Spinal cord (tissue), 10 donors: ENCODE data around the gene KRT6C. TPM values are rescaled to one million over a fixed set of nuclear protein-coding genes. Genes with fewer than 3 reads are reported as not detected.

Experiments used
- DNase-seq, 6 donors: peaks; one replicate each; pipeline versions ENCODE4 v3.0.0 to v3.0.0-alpha.2; 2013 to 2015; ENCODE audit warnings: low spot score in 6 of 6, low read depth in 4 of 6
- H3K27ac ChIP-seq: one replicate; pipeline ENCODE4 v1.5.1; 2013; ENCODE audit warnings: low read depth, low read length, control low read depth
- H3K27me3 ChIP-seq: one replicate; pipeline ENCODE4 v1.6.1; 2013; ENCODE audit warnings: low read length; ENCODE audit not compliant: control insufficient read depth, insufficient read depth
- H3K36me3 ChIP-seq: one replicate; pipeline ENCODE4 v1.6.1; 2013; ENCODE audit warnings: low read length; ENCODE audit not compliant: control insufficient read depth, insufficient read depth
- H3K4me1 ChIP-seq: one replicate; pipeline ENCODE4 v1.6.1; 2013; ENCODE audit warnings: low read length; ENCODE audit not compliant: control insufficient read depth, insufficient read depth
- H3K4me3 ChIP-seq: one replicate; pipeline ENCODE4 v1.5.1; 2013; ENCODE audit warnings: low read depth, low read length, control low read depth
- H3K9me3 ChIP-seq: one replicate; pipeline ENCODE4 v1.6.1; 2013; ENCODE audit warnings: low read length; ENCODE audit not compliant: control insufficient read depth, insufficient read depth
- WGBS: methylation state at CpG from one replicate; pipeline ENCODE4 v1.1.5; 2013; ENCODE audit warnings: missing lambda C conversion rate; ENCODE audit not compliant: insufficient coverage; 5-methylcytosine and 5-hydroxymethylcytosine counted together
- polyA plus RNA-seq, 2 donors: library from polyadenylated mRNA; unstranded; fragments of 120-200 nt; gene quantifications; one replicate each; pipeline ENCODE4 v1.2.1, GENCODE V29; 2013; ENCODE audit not compliant: insufficient read length in 2 of 2
- total RNA-seq, 2 donors: library from RNA; depleted of rRNA in 1 of 2; stranded (reverse); fragments of 120-200 nt in 1 of 2; fragments of >200 nt in 1 of 2; gene quantifications; one replicate each; pipeline versions ENCODE4 v1.2.3 to v1.2.4, GENCODE V29; 2013 to 2014
- donor health status: healthy.

KRT6C gene
- total and polyA plus RNA-seq, 4 donors = not detected

- Histone ChIP-seq H3K4me3 (no peak overlapping the region), H3K27me3 (no peaks in the 10 kb centered on the region), H3K4me1 (peaks cover 9% of the 10 kb centered on the region), H3K27ac (no peak overlapping the region), H3K36me3 (no peaks in the 10 kb centered on the region), H3K9me3 (no peaks in the 10 kb centered on the region)
- no peak for DNase-seq
- 97% methylated on average over 6 of the region's 14 CpGs for WGBS
These were observed 43.6 kb upstream of the KRT6C start for GRCh38 chr12:52517005-52517835.

GRCh38 chr12:52515927-52516831 is 42.6 kb upstream of the KRT6C start:
- WGBS = 95% methylated on average over 13 of the region's 15 CpGs
- no peaks in the 10 kb centered on the region for H3K9me3 ChIP-seq
- H3K27me3 ChIP-seq = no peaks in the 10 kb centered on the region
- H3K36me3 ChIP-seq = no peaks in the 10 kb centered on the region
- H3K4me1 ChIP-seq = peaks cover 3% of the 10 kb centered on the region
- H3K4me3 ChIP-seq = no peak overlapping the region
- DNase-seq = no peak
- H3K27ac ChIP-seq = no peak overlapping the region

GRCh38 chr12:52515319-52515646 is 41.7 kb upstream of the KRT6C start:
- Histone ChIP-seq H3K36me3 (no peaks in the 10 kb centered on the region), H3K27me3 (no peaks in the 10 kb centered on the region), H3K9me3 (no peaks in the 10 kb centered on the region), H3K4me3 (no peak overlapping the region), H3K4me1 (peaks cover 3% of the 10 kb centered on the region), H3K27ac (no peak overlapping the region)
- 86% methylated on average over 1 of the region's 1 CpG for WGBS
- DNase-seq = no peak

- no peak overlapping the region for H3K27ac ChIP-seq
- H3K4me3 ChIP-seq = no peak overlapping the region
- H3K9me3 ChIP-seq = no peaks in the 10 kb centered on the region
- 94% methylated on average over 13 of the region's 14 CpGs for WGBS
- no peaks in the 10 kb centered on the region for H3K27me3 ChIP-seq
- DNase-seq = no peak
- H3K36me3 ChIP-seq = no peaks in the 10 kb centered on the region
- H3K4me1 ChIP-seq = peaks cover 3% of the 10 kb centered on the region
These were observed 41.1 kb upstream of the KRT6C start for GRCh38 chr12:52514471-52515318.

GRCh38 chr12:52513736-52514135 is 40.1 kb upstream of the KRT6C start:
- Histone ChIP-seq H3K9me3 (no peaks in the 10 kb centered on the region), H3K4me3 (no peak overlapping the region), H3K36me3 (no peaks in the 10 kb centered on the region), H3K27me3 (no peaks in the 10 kb centered on the region), H3K4me1 (no peaks in the 10 kb centered on the region), H3K27ac (no peak overlapping the region)
- no peak for DNase-seq
- WGBS = 96% methylated on average over 5 of the region's 6 CpGs

- H3K27me3 ChIP-seq = no peaks in the 10 kb centered on the region
- 75% methylated on average over 5 of the region's 5 CpGs for WGBS
- no peak overlapping the region for H3K27ac ChIP-seq
- no peaks in the 10 kb centered on the region for H3K9me3 ChIP-seq
- H3K4me3 ChIP-seq = no peak overlapping the region
- H3K4me1 ChIP-seq = no peaks in the 10 kb centered on the region
- no peak for DNase-seq
- H3K36me3 ChIP-seq = no peaks in the 10 kb centered on the region
These were observed 34.6 kb upstream of the KRT6C start for GRCh38 chr12:52508211-52508610.

GRCh38 chr12:52506858-52507715 is 33.5 kb upstream of the KRT6C start:
- 100% methylated on average over 1 of the region's 4 CpGs for WGBS
- H3K9me3 ChIP-seq = no peaks in the 10 kb centered on the region
- H3K4me3 ChIP-seq = no peak overlapping the region
- H3K4me1 ChIP-seq = no peaks in the 10 kb centered on the region
- no peak overlapping the region for H3K27ac ChIP-seq
- DNase-seq = peak in 2 of 6 donors; percentile 51 to 65
- H3K36me3 ChIP-seq = no peaks in the 10 kb centered on the region
- H3K27me3 ChIP-seq = no peaks in the 10 kb centered on the region

- no peaks in the 10 kb centered on the region for H3K27me3 ChIP-seq
- H3K4me1 ChIP-seq = no peaks in the 10 kb centered on the region
- no peak overlapping the region for H3K27ac ChIP-seq
- no peak overlapping the region for H3K4me3 ChIP-seq
- WGBS = no CpG with 5 or more reads among the region's 1 CpG
- H3K36me3 ChIP-seq = no peaks in the 10 kb centered on the region
- DNase-seq = no peak
- no peaks in the 10 kb centered on the region for H3K9me3 ChIP-seq
These were observed 29.3 kb upstream of the KRT6C start for GRCh38 chr12:52502877-52503276.

- WGBS = 93% methylated on average over 3 of the region's 7 CpGs
- DNase-seq = no peak
- Histone ChIP-seq H3K27me3 (no peaks in the 10 kb centered on the region), H3K36me3 (no peaks in the 10 kb centered on the region), H3K27ac (no peak overlapping the region), H3K9me3 (no peaks in the 10 kb centered on the region), H3K4me1 (no peaks in the 10 kb centered on the region), H3K4me3 (no peak overlapping the region)
These were observed 27.9 kb upstream of the KRT6C start for GRCh38 chr12:52501490-52501889.
